Common myeloid progenitor, CD34-positive (primary cell): ENCODE results near the gene NCF4.
A peak's percentile ranks its signal among the peaks of the same experiment; 100 is the strongest.

Experiments used
- CTCF ChIA-PET: fragments of 350-600 bp; sonication (Branson Sonifier 250); formaldehyde crosslinking; loops from one replicate; lab custom pipeline; 2021; ENCODE audit warnings: antibody characterized with exemption; lab: Charles Lee
- POLR2A ChIA-PET: fragments of 350-600 bp; sonication (Branson Sonifier 250); formaldehyde crosslinking; loops from one replicate; lab custom pipeline; 2021; ENCODE audit warnings: antibody characterized with exemption; lab: Charles Lee
- DNase-seq, 3 donors: peaks; one replicate each; pipeline versions ENCODE4 v3.0.0 to v3.0.0-alpha.2; 2013
- H3K27ac ChIP-seq, 2 experiments: 1 replicate in 1 of 2; 2 replicates in 1 of 2; pipeline ENCODE4 v1.7.0; 2013; ENCODE audit warnings: inconsistent platforms in 2 of 2, low read length in 2 of 2, mild to moderate bottlenecking in 2 of 2, low read depth in 1 of 2, moderate library complexity in 1 of 2; ENCODE audit not compliant: severe bottlenecking in 2 of 2, insufficient read depth in 1 of 2, poor library complexity in 1 of 2
- H3K27me3 ChIP-seq, 5 experiments: replicated peaks in 2 of 5; 1 replicate in 3 of 5; 2 replicates in 2 of 5; pipeline versions ENCODE4 v1.6.1 to v1.7.0; 2013; ENCODE audit warnings: low read length in 4 of 5, mild to moderate bottlenecking in 2 of 5, moderate library complexity in 2 of 5, inconsistent platforms in 1 of 5; ENCODE audit not compliant: insufficient read depth in 5 of 5, control insufficient read depth in 4 of 5
- H3K36me3 ChIP-seq, 4 experiments: 1 replicate in 2 of 4; 2 replicates in 2 of 4; pipeline versions ENCODE4 v1.6.1 to v1.7.0; 2013; ENCODE audit warnings: low read length in 3 of 4, control low read depth in 1 of 4, mild to moderate bottlenecking in 1 of 4; ENCODE audit not compliant: control insufficient read depth in 4 of 4, insufficient read depth in 4 of 4
- H3K4me1 ChIP-seq, 4 experiments: 1 replicate in 3 of 4; 2 replicates in 1 of 4; pipeline versions ENCODE4 v1.6.1 to v1.7.1; 2013; ENCODE audit warnings: low read length in 3 of 4, mild to moderate bottlenecking in 3 of 4, control low read depth in 1 of 4, inconsistent platforms in 1 of 4, moderate library complexity in 1 of 4; ENCODE audit not compliant: control insufficient read depth in 4 of 4, insufficient read depth in 4 of 4; ENCODE audit errors: control extremely low read depth in 1 of 4
- H3K4me3 ChIP-seq, 7 experiments: 1 replicate in 4 of 7; 2 replicates in 3 of 7; pipeline versions ENCODE4 v1.5.1 to v1.7.0; 2013; ENCODE audit warnings: mild to moderate bottlenecking in 7 of 7, low read length in 6 of 7, moderate library complexity in 6 of 7, inconsistent platforms in 2 of 7, low read depth in 2 of 7, control low read depth in 1 of 7; ENCODE audit not compliant: insufficient read depth in 4 of 7, control insufficient read depth in 1 of 7; ENCODE audit errors: extremely low read depth in 1 of 7
- H3K9me3 ChIP-seq, 5 experiments: 1 replicate in 4 of 5; 2 replicates in 1 of 5; pipeline versions ENCODE4 v1.6.1 to v1.7.1; 2013; ENCODE audit warnings: low read length in 4 of 5, mild to moderate bottlenecking in 2 of 5, inconsistent platforms in 1 of 5, low read depth in 1 of 5, moderate library complexity in 1 of 5; ENCODE audit not compliant: control insufficient read depth in 4 of 5, insufficient read depth in 2 of 5; ENCODE audit errors: control extremely low read depth in 1 of 5
- WGBS: methylation state at CpG from one replicate; pipeline ENCODE4 v1.1.5; 2013; ENCODE audit not compliant: insufficient coverage; 5-methylcytosine and 5-hydroxymethylcytosine counted together

NCF4 gene

DNA sequence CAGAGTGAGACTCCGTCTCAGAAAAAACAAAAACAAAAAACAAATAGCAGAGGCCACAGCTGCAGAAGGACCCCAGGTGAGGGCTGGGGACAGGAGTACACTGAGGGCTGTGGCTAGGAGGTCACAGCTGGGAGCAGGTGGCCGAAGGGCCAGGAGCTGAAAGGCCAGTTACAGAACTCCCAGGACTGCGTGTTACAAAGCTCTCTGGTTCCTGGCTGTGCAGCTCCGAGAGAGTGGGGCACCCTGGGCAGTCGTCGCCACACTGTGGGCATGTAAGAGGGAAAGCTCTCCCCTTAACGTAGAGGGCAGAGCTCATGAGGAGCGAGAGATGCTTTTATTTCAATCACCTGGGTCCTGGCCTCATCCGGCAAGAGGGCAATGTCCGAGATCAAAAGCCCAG, 10.1 kb upstream of the NCF4 start:
- DNase-seq: no peak
- Histone ChIP-seq H3K27ac (no peak overlapping the region), H3K4me1 (peaks cover 0 to 18% (median 16%) of the 10 kb centered on the region in 4 experiments), H3K36me3 (no peaks in the 10 kb centered on the region), H3K9me3 (peaks cover 0 to 4% (median 0%) of the 10 kb centered on the region in 5 experiments), H3K4me3 (no peak overlapping the region), H3K27me3 (peaks cover 0 to 5% (median 0%) of the 10 kb centered on the region in 5 experiments)
- ChIA-PET CTCF (no interaction called here), POLR2A (no interaction called here)
- WGBS: 84% methylated on average over 7 of the region's 10 CpGs

DNA sequence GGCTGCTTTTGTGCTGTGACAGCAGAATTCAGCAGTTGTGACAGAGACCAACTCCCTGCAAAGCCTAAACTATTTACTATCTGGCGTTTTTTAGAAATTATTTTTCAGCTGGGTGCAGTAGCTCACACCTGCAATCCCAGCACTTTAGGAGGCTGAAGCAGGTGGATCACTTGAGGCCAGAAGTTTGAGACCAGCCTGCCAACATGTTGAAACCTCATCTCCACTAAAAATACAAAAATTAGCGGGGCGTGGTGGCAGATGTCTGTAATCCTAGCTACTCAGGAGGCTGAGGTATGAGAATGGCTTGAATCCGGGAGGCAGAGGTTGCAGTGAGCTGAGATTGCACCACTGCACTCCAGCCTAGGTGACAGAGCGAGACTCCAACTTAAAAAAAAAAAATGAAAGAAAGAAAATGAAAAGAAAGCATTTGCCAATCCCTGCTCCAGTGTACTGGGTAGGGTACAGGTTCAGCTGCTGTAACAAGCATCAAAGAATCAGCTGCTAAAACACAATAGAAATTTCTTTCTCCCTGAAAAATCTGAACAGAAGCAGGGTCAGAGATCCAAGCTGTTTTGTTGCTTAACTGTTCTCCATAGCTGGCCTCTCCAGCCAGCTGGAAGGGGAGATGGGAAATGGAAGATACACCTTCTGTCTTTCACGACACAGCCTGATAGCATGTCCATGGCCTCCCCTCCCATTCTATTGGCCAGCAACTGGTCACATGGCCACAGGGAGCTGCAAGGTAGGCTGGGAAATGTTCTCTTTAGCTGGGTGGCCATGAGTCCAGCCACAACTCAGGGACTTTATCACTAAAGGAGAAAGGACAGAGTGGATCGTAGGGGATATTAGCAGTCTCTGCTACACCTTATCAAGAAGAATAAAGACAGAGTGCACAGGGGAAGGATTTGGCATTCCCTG, 8.5 kb upstream of the NCF4 start:
- Histone ChIP-seq H3K4me3 (no peak overlapping the region), H3K27ac (no peak overlapping the region), H3K4me1 (peaks cover under 1 to 29% (median 27%) of the 10 kb centered on the region in 4 experiments), H3K36me3 (no peaks in the 10 kb centered on the region), H3K9me3 (peaks cover 0 to 4% (median 0%) of the 10 kb centered on the region in 5 experiments), H3K27me3 (peaks cover 0 to 5% (median 0%) of the 10 kb centered on the region in 5 experiments)
- DNase-seq: no peak
- WGBS: 92% methylated on average over 2 of the region's 7 CpGs
- ChIA-PET CTCF (interaction anchor here (0.7 to 5.2 kb wide), 18 partner anchors 10 to 305 kb away, joined by 3 to 46 read pairs (median 4); no protein-coding TSS in a partner anchor), POLR2A (no interaction called here)

DNA sequence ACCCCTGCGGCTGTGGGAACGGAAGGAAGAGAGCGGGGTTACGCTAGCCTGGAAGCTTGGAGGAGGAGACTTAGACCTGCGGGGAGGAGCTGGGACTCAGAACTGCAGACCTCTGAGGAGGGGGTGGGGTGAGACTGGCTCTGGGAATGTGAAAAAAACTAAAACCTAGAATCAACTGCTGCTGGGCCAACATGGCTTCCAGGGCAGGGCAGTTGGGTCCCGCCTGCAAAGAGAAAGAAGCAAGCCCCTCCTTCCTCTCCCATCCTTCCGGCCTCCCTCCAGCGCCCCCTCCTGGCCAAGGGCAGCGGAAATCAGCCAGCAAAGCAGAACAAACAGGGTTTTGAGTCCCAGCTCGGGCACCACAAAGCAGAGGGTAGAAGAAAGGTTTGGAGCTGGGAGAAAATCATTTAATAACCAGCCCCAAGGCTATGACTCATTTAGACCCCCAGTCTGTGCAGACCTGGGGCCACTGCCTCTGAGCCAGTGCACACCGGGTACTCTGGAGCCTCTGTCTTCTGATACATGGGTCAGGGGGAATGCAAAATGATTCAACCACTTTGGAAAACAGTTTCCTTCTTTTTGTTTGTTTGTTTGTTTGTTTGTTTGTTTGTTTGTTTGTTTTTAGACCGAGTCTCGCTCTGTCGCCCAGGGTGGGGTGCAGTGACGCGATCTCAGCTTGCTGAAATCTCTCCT, 7.3 kb upstream of the NCF4 start:
- CTCF ChIA-PET: interaction anchor here (0.6 to 5.2 kb wide), 17 partner anchors 11 to 342 kb away, joined by 3 to 46 read pairs (median 4); no protein-coding TSS in a partner anchor
- 1% methylated on average over 5 of the region's 16 CpGs for WGBS
- Histone ChIP-seq H3K36me3 (no peaks in the 10 kb centered on the region), H3K27ac (peak overlapping the region; percentile 58 to 83), H3K4me1 (peaks cover 6 to 41% (median 27%) of the 10 kb centered on the region in 4 experiments), H3K27me3 (peaks cover 0 to 5% (median 0%) of the 10 kb centered on the region in 5 experiments), H3K4me3 (peak overlapping the region in 5 of 7 experiments; percentile 15 to 51 (median 48)), H3K9me3 (peaks cover 0 to 4% (median 0%) of the 10 kb centered on the region in 5 experiments)
- POLR2A ChIA-PET: no interaction called here
- peak; percentile 87 to 95 (median 92) for DNase-seq

DNA sequence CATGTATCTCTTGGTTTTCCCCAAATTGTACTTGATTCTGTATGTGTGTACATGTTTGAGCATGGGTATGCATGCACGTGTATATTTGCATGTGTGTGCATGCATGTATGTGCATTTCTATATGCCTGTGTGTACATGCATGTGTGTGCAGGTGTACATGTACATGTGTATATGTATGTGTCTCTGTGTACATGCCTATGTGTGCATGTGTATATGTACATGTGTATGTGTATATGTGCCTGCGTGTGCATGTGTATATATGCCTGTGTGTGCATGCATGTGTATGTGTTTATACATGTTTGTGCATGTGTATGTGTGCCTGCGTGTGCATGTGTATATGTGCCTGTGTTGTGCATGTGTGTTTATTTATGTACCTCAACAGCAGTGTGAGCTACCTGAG, 5.3 kb upstream of the NCF4 start:
- Histone ChIP-seq H3K36me3 (no peaks in the 10 kb centered on the region), H3K27me3 (peaks cover 0 to 1% (median 0%) of the 10 kb centered on the region in 5 experiments), H3K4me1 (peaks cover 6 to 60% (median 34%) of the 10 kb centered on the region in 4 experiments), H3K4me3 (no peak overlapping the region), H3K27ac (no peak overlapping the region), H3K9me3 (peaks cover 0 to 4% (median 0%) of the 10 kb centered on the region in 5 experiments)
- DNase-seq: no peak
- 100% methylated on average over 2 of the region's 3 CpGs for WGBS
- CTCF ChIA-PET: interaction anchor here (0.8 to 5.2 kb wide), 17 partner anchors 10 to 386 kb away, joined by 3 to 46 read pairs (median 4); no protein-coding TSS in a partner anchor
- POLR2A ChIA-PET: no interaction called here

DNA sequence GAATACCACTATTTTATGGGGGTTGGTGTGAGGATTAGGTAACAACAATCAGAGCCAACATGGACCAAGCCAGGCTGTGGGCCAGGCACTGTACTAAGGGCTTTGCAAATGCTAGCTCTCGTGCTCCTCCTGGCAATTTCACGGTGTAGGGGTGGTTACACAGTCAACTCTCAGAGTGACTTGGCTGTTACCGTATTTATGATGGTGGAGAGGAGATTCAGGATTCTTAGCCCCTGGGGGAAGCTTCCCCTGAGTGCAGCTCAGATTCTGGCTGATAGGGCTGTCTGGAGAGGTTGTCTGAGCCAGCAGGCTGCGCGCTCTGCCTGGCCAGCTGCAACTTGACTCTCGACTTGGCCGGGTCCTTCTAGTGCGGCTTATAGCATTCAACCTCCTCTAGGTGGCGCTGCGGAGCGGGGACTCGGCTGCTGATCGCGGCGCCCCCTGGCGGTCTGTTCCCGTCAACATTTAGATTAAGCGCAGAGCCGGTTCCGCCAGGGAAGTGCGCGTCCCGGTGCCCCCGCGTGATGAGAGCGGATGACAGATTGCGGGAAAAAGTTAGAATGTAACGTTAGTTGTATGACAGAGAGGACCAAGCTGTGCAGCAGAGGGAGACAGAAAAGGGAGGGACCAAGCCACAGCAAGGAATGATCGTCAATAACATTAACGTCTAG, 4.5 kb upstream of the NCF4 start:
- Histone ChIP-seq H3K36me3 (no peaks in the 10 kb centered on the region), H3K27ac (no peak overlapping the region), H3K9me3 (peaks cover 0 to 4% (median 0%) of the 10 kb centered on the region in 5 experiments), H3K4me1 (peaks cover 6 to 66% (median 41%) of the 10 kb centered on the region in 4 experiments), H3K27me3 (peaks cover 0 to 1% (median 0%) of the 10 kb centered on the region in 5 experiments), H3K4me3 (peak overlapping the region in 4 of 7 experiments; percentile 0 to 59 (median 23))
- POLR2A ChIA-PET: no interaction called here
- WGBS: 3% methylated on average over 22 of the region's 30 CpGs
- CTCF ChIA-PET: interaction anchor here (0.6 to 5.2 kb wide), 33 partner anchors 9 to 385 kb away, joined by 3 to 46 read pairs (median 4); no protein-coding TSS in a partner anchor
- peak; percentile 89 to 93 (median 91) for DNase-seq

DNA sequence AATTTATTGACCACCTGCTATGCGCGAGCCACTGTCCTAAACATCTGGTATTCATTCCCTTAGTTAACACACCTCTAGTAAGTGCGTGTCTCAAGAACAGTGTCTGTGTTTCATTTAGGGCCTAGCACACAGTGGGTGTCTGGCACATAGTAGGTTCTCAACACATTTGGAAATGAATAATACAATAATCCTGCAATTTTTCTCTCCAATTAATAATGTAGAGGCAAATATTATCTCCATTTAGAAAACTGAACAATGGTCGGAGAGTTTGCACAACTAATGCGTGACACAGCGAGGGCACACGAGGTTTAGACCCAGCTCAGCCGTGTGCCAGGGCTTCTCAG, 4.0 kb upstream of the NCF4 start:
- WGBS: 84% methylated on average over 7 of the region's 8 CpGs
- H3K4me3 ChIP-seq: peak overlapping the region in 3 of 7 experiments; percentile 19 to 59 (median 27)
- H3K9me3 ChIP-seq: peaks cover 0 to 4% (median 0%) of the 10 kb centered on the region in 5 experiments
- CTCF ChIA-PET: interaction anchor here (0.9 to 5.2 kb wide), 26 partner anchors 8 to 384 kb away, joined by 3 to 46 read pairs (median 4); no protein-coding TSS in a partner anchor
- H3K4me1 ChIP-seq: peaks cover 9 to 71% (median 46%) of the 10 kb centered on the region in 4 experiments
- H3K27me3 ChIP-seq: no peaks in the 10 kb centered on the region
- POLR2A ChIA-PET: no interaction called here
- no peaks in the 10 kb centered on the region for H3K36me3 ChIP-seq
- DNase-seq: no peak
- no peak overlapping the region for H3K27ac ChIP-seq
